Dedifferentiated amniotic fluid mesenchymal stem cell (primary cell): ENCODE data around the gene MARCHF3.
"Not testable (repeated sequence)": the region's sequence is repeated elsewhere in the genome, so short reads cannot be mapped to it uniquely, and the experiment has no call there.

ENCODE experiments used
- DNase-seq: peaks from one replicate; pipeline ENCODE4 v3.0.0-alpha.2; 2016; ENCODE audit errors: extremely low spot score

The MARCHF3 gene

DNA sequence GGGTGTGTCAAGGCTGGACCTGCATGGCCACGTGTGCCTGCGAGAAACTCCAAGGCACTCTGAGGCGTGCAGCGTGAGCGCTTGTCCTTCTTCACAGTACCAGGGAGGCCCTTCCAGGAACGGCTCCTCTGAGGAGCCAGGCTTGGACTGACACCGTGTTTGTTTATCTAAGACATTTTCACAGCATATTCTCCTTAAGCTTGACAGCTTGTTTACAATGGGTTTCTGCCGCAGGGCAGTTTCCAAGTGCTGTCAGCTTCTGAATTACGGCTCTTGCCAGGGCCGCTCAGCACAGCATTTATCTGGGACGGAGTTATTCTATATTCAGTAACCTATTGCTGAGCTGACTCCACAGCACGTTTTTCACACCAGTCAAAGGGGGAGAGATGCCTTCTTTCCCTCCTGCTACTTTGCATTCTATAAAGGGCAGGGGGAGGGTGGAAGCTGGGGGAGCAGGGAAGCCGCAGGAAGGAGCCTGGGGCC, 155.0 kb downstream of the MARCHF3 start:
- no peak for DNase-seq

DNA sequence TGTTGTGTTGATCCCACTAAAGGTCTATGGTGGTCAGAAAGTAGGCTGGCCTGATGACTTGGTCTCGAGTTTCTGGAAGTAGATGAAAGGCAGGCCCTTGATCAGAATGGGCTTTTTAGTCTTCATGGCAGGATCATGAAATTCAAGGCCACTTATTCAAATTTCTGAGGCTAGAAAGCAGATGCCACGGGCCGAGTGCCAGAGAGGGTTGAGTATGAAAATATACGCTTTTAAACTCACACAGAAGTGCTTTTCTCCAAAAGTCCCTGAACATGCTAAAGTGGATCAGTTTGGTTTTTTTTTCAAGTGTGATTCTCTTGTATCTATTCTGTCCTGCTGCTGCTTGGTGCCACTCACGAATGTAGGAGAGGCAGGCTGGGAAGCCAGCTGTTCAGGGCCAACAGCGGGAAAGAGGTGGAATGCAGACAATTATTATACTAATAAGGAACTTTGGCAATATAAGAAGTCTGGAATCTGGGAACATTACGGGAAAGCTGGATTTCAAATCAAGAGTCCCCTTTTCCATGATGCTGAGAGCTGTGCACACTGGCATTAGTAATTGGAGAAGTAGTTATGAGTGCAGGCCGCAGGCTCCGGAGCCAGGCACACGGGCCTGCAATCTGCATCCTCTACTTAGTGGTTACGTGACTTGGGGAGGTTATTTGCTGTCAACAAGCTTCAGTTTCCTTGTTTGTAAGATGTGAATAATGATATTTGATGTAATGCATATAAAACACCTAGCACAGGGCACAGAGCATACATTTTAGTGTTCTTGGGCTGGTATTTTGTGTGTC, 157.6 kb downstream of the MARCHF3 start:
- no peak for DNase-seq

DNA sequence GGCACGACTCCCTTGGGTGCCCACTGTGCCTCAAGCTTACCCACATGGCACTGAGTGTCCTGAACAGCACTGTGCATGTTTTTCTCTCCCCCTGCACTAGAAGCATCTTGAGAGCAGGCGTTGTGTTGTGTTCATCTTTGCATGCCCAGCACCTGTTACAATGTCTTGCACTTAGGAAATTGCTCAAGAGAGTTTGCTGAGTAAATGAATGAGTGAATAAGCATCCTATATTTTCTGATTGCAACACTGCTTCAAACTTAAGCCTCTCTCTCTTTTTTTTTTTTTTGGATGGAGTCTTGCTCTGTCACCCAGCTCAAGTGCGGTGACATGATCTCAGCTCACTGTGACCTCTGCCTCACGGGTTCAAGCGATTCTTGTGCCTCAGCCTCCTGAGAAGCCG, 158.9 kb downstream of the MARCHF3 start:
- DNase-seq: no peak

DNA sequence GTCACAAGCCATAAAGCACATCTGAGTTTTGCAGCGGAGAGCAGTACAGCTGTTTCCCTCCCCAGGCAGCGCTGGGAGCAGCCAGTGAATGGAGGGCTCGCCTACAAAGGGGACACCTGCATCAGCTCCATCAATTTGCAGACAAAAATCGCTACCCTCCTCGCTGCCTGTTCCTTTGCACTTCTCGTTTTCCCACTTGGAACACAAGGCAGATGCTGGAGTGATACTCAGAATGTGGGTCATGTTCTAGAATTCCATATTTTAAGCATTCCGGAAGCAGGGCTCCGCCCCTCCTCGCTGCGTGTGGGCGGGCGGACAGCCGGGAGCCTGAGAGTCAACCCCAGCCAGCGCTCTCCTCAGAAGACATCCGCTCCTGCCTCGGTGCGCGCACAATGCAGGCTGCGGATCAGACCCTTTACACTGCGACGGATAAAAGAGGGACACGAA, 161.3 kb downstream of the MARCHF3 start:
- no peak for DNase-seq

DNA sequence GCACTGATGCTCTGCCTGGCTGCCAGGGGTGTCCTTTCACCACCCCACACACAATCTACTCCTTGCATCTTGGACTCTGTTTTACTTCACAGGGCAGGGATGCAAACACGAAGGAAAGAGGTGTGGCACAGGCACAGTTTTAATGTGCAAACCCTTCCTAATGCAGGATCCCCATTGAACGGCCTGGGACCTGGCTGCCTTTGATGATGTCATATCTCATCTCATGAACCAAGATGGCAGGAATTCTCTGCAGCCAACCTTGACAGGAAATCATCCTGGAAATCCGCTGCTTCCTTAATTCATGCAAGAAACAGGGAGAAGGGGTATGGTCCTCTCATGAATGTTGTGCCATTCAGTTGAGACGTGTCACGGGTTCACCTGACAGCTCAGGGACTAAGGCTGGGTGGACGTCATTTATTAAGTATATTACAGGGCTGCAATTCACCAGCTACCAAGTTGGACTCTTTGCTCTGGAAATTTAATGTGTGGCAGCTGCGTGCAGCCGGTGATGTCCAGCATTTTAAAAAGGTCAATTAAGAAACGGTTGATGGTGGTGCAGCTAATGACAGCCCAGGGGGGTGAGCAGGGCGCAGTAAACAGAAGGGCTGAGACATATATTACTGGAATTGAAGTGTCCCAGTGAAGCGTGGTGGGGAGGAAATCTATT, 161.9 kb downstream of the MARCHF3 start:
- DNase-seq: no peak

DNA sequence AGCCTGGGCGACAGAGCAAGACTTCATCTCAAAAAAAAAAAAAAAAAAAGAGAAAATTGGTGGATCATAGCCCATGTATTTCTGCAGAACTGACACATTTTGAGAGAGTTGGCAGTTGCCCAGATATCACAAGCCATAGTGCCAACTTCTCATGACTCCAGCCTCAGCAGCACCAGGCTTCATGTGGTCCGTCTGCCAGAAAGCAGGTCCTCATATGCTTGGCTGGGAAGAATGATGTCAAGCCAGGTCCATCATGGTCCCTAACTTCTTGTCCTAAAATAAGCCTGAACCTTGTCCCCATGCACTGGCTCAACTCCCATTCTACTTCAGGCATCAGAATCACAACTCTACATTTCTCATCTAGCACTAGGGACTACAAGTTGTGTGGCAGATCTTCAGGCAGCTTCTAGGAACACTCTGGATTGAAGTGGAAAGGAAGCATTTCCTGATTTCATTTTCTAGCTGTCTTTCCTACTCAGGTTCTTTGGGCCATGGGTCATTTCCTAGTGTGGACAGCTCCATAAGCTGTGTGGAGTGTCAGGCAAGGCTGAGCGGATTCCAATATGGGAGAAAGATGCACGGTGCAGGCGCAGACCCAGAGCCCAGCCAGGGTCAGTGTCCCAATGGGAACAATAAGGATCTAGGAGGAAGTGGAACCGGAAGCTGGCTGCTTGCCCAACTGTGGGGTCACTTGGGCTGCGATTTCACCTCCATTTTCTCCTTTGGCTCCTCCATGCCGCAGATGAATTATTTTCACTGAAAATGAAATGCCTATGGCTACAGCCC, 163.3 kb downstream of the MARCHF3 start:
- no peak for DNase-seq

DNA sequence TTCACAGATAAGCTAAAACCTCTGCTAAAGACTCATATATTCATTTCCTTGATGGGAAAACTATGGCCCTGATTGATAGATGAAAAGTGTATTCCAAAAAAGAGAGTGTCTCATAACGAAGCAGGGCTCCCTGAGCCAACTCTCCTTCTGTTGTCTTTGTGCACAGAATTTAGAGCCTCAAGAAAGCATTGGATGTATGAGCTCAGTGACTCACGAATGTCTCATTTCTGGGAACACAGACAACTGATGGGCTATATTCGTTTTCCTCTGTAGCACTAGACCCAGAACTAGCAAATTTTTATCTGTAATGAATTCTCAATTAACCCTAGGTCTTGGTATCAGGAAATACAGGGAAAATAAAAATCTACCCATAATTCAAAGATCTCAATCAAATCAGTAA, 165.1 kb downstream of the MARCHF3 start:
- DNase-seq: peak; percentile 26

DNA sequence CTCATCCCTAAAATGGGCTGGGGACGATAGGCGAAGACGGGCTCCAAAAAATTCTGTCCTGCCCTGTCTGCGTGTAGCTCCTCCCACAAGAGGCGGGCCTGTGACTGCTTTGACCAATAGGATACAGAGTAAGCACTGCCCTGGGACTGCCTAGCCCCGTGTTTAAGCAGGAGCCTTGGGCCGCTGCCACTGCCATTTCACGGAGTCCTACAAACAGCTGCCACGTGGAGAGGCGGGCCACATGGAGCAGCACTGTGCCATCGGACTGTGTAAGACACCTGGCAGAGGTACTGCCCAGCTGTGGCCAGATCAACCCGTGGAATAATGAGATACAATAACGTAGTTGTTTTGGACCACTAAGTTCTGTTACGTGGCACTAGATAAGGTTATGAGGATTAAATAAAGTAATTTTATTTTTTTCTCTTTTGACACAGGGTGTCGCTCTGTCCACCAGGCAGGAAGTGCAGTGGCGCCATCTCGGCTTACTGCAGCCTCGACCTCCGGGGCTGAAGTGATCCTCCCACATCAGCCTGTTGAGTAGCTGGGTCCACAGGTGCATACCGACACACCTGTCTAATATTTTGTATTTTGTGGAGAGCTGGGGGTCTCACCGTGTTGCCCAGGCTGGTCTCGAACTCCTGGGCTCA, 166.2 kb downstream of the MARCHF3 start:
- DNase-seq: no peak

DNA sequence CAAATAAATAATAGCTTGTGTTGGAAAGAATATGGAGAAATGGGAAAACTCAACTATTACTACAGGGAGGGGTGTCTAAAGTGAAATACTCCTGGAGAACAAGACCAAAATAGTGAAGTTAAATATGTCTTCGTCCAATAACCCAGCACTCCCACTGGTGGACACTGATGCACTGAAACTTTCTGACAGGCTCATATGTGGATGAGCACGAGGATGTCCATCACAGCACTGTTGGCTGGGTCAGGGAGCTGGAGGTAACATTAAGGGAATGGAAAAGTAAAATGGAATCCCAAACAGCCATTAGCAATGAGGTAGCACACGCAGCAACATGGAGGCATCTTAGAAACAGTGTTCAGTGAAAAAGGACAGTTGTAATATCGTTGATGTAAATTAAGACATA, 167.0 kb downstream of the MARCHF3 start:
- DNase-seq: no peak

DNA sequence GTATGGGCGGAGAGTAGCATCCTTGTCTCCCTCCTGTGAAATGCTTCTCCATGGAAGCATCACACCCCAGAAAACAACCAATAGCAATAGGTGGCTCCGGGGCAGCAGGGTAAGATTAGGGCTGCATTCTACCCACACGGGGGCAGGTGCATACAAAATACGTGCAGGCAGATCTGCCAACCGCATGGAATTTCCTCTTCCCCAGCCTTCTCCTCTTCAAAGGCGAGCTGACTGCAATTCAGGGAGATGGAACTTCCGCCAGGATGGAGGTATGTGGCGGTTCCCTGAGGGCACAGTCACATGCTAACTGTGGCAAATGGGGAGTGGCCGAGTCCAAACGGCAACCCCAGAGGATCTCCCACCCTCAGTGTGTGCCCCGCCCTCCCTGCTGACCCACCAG, 171.9 kb downstream of the MARCHF3 start:
- DNase-seq: no peak

DNA sequence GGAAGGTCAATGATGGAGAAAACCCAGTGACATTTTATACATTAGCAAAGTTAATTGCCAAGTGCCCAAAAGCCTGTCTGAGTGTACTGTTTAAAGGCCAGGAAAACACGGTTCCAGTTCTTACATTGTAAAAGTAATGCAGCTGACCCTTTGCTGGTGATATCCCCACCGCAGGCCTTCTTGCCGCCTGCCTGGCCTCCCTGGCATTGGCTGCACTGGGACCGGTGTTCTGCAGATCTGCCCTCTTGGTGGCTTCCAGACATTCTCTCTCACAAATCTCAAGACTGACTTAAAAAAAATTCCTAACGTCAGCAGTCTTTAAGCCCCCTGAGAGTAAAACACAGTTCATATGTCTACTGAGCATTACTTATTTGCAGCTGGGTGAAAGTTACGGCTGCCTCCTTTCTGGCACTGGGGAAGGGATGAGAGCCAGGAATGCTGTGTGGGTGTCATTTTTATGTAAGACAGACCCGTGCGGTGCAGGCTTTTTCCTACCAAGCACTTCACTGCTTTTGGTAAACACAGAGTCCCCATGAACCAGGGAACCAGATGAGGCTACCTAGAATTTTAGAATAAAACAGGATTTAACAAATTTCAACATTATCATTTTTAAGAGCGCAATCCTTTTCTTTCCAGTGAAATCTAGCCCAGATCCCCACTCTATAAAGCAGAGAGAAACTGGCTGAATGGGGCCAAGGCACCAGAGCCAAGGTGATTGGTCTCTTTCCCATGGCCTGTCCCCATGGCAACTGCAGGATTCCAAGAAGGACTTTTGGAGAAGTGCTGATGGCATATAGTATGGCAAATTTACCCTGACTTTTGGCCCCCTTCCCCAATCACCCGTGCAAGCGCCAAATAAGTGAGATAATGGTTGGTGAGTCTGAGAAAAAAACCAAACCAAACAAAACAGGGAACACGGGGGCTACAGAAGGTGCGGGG, 172.6 kb downstream of the MARCHF3 start:
- DNase-seq: no peak

DNA sequence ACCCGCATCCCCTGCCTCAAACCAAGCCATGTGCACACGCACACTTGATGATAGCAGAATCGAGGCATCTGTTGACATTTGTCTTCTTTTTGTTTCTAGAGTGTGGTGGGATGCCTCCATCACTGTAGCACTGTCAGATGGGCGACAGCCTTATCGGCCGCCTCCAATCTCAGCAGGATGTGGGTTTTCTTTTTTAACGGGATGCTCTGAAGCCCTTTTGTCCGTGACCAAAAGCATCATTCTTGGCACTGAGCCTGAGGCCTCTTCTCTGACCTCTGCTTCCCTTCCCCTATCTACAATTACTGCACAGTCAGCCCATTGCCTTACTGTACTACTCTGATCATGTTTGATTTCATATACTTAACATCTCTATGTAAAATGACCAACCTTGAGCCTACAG, 175.1 kb downstream of the MARCHF3 start:
- DNase-seq: no peak

DNA sequence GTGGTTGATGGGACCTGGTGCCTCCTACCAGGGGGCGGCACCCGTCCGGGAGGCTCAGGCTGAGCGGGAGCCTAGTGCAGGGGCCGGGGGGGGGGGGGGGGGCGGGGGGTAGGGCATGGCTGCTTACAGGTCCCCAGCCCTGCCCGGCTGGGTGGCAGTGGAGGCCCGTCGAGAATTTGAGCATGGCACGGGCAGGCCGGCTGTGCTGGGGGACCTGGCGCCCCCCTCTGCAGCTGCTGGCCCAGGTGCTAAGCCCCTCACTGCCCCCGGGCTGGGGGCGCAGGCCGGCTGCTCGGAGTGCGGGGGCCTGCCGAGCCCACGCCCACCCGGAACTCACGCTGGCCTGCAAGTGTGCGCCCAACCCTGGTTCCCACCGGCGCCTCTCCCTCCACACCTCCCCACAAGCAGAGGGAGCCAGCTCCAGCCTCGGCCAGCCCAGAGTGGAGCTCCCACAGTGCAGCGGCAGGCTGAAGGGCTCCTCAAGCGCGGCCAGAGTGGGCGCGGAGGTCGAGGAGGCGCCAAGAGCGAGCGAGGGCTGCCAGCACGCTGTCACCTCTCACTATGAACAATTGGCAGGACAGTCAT, 175.7 kb downstream of the MARCHF3 start:
- DNase-seq: no peak

DNA sequence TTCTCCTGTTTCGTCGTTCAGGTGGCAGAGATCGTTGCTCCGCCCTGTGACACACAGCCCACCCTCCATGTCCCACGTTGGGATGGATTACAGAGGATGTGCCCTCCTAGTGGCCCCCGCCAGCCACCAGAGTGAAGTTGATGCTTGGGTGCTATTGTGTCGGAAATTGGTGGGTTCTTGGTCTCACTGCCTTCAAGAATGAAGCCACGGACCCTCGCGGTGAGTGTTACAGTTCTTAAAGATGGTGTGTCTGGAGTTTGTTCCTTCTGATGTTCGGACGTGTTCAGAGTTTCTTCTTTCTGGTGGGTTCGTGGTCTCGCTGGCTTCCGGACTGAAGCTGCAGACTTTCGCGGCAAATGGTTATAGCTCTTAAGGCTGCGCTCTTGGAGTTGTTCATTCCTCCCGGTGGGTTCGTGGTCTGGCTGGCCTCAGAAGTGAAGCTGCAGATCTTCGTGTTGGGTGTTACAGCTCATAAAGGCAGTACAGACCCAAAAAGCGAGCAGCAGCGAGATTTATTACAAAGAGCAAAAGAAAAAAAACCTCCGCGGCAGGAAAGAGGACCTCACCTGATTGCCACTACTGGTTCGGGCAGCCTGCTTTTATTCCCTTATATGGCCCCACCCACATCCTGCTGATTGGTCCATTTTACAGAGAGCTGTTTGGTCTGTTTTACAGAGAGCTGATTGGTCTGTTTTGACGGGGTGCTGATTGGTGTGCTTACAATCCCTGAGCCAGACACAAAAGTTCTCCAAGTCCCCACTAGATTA, 176.6 kb downstream of the MARCHF3 start:
- not testable (repeated sequence) for DNase-seq

DNA sequence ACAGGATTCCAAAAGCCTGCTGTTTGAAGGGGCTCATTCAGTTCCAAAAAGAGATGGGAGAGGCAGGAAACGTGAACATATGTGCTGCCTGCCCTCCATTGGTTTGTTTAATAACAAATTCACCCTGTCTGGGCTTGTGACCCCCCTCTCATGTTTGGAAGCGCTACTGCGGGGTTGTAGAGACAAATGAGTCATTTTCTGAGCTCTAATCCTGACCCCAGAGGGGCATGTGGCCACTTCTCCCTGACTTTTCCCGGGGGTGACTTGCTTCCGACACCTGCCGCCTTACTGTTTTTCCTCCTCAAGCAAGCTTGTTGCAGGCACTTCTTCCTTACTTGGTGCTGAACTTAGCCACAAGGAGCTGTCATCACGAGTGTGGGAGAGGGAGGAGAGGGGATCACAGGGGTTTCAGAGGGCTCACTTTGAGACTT, 177.5 kb downstream of the MARCHF3 start:
- DNase-seq: no peak

DNA sequence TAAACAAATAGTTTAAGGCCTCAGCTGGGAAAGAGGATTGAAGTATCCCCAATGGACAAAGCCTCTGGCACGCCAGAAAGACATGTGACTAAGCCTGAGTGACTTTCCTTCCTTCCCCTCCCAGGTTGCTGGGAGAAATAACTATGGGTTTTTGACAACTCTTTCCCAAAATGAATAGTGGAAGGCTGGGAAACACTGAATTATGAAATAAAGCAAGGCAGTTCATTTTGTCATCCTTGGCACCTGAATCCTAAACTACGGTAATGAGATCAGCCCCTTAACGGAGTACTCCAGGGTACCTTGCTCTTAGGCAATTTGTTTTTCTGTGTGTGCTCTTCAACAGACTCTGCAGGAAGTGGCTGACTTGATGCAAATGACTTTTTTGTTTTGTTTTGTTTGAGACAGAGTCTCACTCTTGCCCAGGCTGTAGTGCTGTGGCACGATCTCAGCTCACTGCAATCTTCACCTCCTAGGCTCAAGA, 178.2 kb downstream of the MARCHF3 start:
- no peak for DNase-seq

DNA sequence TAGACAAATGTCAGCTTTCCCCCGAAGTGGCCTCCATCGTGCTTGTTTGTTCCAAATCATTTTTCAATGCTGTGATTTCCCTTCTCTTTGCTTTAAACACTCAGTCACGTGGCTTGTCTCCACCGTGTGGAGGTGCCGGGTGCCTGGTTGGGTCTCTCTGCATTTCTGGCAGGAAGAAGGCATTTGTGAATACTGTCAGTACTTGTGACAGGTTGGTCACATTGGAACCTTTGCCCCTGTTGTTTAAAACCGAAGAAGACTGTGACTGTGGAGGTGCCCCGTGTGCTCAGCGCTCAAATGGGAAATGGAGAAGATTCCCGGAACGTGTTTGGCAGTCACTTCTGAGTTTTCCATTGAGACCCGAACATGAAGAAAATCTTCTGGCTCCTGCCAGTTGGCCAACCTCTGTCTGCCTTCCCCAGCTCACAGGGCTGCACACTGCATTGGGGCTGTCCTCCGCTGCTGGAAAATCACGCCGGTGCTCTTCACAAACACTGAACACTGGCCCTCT, 178.8 kb downstream of the MARCHF3 start:
- no peak for DNase-seq

DNA sequence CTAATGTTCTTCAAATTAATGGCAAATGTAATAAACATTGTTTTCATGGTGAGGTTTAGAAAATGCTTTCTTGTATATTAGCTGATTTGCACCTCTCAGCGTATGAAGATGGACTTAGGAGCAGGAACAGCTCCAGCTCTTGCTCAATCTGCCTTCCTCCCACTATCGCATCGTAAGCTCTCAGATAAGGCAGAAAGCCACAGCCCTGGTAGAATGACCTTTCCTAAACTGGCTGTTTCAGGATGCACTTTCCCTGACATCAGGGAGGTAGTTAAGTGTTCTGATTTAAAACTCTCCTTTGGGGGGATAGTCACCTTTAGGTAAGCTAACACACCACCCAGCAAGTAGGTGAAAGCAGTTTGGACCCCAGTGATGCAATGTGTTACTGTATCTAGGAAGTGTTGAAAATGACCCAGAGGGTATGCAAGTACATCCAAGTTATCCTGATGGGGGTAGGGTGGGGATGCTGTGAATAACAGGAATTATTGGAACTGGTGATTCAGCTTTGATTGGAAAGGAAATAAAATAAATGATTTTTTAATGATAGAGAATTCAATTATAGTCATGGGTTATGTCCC, 181.2 kb downstream of the MARCHF3 start:
- DNase-seq: no peak

DNA sequence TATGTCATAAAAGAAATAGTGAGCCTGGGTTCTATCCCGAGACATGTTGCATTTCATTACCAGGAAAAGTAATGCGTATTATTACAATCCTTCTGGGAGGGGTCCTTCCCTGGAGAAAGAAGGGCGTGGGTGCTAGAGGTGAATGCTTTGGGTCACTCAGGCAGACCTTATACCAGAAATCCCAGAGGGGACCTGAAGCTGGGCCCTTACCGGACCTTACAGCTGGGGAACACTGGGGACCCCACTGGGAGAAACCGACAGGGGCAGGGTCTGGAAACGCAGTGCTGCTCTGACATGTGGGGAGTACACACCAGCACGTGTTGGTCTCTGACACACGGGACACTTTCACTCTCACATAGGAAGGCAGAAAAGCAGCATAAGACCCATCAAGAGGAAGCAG, 182.1 kb downstream of the MARCHF3 start:
- no peak for DNase-seq
